ENCODE measurements around the gene TBC1D28.
"Not testable (repeated sequence)": the region's sequence is repeated elsewhere in the genome, so short reads cannot be mapped to it uniquely, and the experiment has no call there.

Gene TBC1D28

DNA sequence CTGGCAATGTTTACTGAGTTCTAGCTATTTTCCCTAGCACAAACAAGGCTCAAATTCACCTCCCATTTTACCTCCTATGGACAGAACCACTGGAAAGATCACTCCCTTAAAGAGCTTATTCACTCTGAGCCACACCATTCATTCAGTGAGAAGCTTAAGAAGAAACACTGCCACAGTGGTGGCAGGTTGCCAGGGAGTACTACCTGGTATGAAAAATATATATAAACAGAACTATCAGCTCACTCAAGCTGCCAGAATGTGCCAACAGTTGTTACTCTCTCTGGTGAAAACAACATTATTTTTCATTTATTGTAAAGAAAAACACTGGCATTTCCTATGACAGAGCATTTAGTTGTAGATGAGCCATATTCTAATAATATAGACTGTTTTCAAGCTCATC lies 31.2 kb downstream of the TBC1D28 start:
- not testable (repeated sequence) for DNase-seq

- not testable (repeated sequence) for DNase-seq
Measured at GRCh38 chr17:18593138-18593537, 51.1 kb downstream of the TBC1D28 start.
